Left hindlimb (tissue), 1 donor: ENCODE measurements around the gene KLHL3.
"Not testable (repeated sequence)": the region's sequence is repeated elsewhere in the genome, so short reads cannot be mapped to it uniquely, and the experiment has no call there.

Experiments
- DNase-seq: peaks from one replicate; pipeline ENCODE4 v3.0.0-alpha.2; 2018

Gene KLHL3

GRCh38 chr5:137665678-137666460 is 70.0 kb downstream of the KLHL3 start:
- peak; percentile 42 for DNase-seq

GRCh38 chr5:137660349-137660817 is 75.5 kb downstream of the KLHL3 start:
- DNase-seq: peak; percentile 63

- DNase-seq: no peak
Observed at GRCh38 chr5:137659209-137659608, 76.7 kb downstream of the KLHL3 start.

GRCh38 chr5:137658324-137658723 is 77.6 kb downstream of the KLHL3 start:
- no peak for DNase-seq

- no peak for DNase-seq
Observed at GRCh38 chr5:137657073-137657472, 78.8 kb downstream of the KLHL3 start.

GRCh38 chr5:137656558-137656957 is 79.3 kb downstream of the KLHL3 start:
- DNase-seq: no peak

- no peak for DNase-seq
Observed at GRCh38 chr5:137651022-137651421, 84.9 kb downstream of the KLHL3 start.

- DNase-seq: no peak
Observed at GRCh38 chr5:137649228-137649935, 86.5 kb downstream of the KLHL3 start.

- DNase-seq: no peak
Observed at GRCh38 chr5:137648361-137648760, 87.5 kb downstream of the KLHL3 start.

GRCh38 chr5:137647401-137647800 is 88.5 kb downstream of the KLHL3 start:
- DNase-seq: no peak

GRCh38 chr5:137646761-137647160 is 89.1 kb downstream of the KLHL3 start:
- DNase-seq: no peak

GRCh38 chr5:137643081-137643480 is 92.8 kb downstream of the KLHL3 start:
- DNase-seq: not testable (repeated sequence)

- no peak for DNase-seq
Observed at GRCh38 chr5:137642091-137642490, 93.8 kb downstream of the KLHL3 start.

- no peak for DNase-seq
Observed at GRCh38 chr5:137641148-137641547, 94.7 kb downstream of the KLHL3 start.

GRCh38 chr5:137639645-137640044 is 96.2 kb downstream of the KLHL3 start:
- no peak for DNase-seq

GRCh38 chr5:137638841-137639240 is 97.0 kb downstream of the KLHL3 start:
- DNase-seq: no peak

GRCh38 chr5:137636830-137637714 is 98.8 kb downstream of the KLHL3 start:
- no peak for DNase-seq

- DNase-seq: no peak
Observed at GRCh38 chr5:137636099-137636498, 99.8 kb downstream of the KLHL3 start.

GRCh38 chr5:137635521-137635921 is 100.4 kb downstream of the KLHL3 start:
- DNase-seq: no peak

GRCh38 chr5:137633896-137634295 is 102.0 kb downstream of the KLHL3 start:
- DNase-seq: no peak

GRCh38 chr5:137632716-137633115 is 103.2 kb downstream of the KLHL3 start:
- DNase-seq: no peak

- no peak for DNase-seq
Observed at GRCh38 chr5:137631453-137631852, 104.4 kb downstream of the KLHL3 start.

GRCh38 chr5:137630972-137631370 is 104.9 kb downstream of the KLHL3 start:
- DNase-seq: no peak
